ENCODE data around the gene PNMA8A. TPM values are rescaled to one million over a fixed set of nuclear protein-coding genes. Genes with fewer than 3 reads are reported as not detected.

PNMA8A gene
- total and polyA plus RNA-seq, 2 of the 8 experiments (the other 6 are each of a cell fraction or from before 2014, with no cell fraction given), result 10.0 to 22.8 TPM

- H4K5ac ChIP-seq (ENCODE audit: insufficient read length, low read depth, low read length), result no peak overlapping the region
- no peak overlapping the region; the same call in 1 of the 2 replicates for H3K18ac ChIP-seq (ENCODE audit: extremely low read depth, low read length)
- H2BK20ac ChIP-seq (ENCODE audit: low read length), result no peak overlapping the region; the same call in 1 of the 2 replicates
- H3K9me3 ChIP-seq (ENCODE audit: insufficient read depth in 2 of 2, low read depth in 1 of 2, low read length in 1 of 2), result no peaks in the 10 kb centered on the region
- H3K23ac ChIP-seq (ENCODE audit: insufficient read length), result no peak overlapping the region
- peaks cover 5 to 25% (median 20%) of the 10 kb centered on the region in 4 experiments for H3K4me1 ChIP-seq (replicated peaks in 1 of 4; ENCODE audit: control insufficient read depth in 3 of 4, insufficient read depth in 4 of 4, low read length in 3 of 4)
- no peak overlapping the region; the same call in 1 of the 2 replicates for H4K8ac ChIP-seq (ENCODE audit: extremely low read depth, insufficient read depth, low read length)
- H3K4ac ChIP-seq (replicated peaks; ENCODE audit: insufficient read length, low read depth, low read length), result peak overlapping the region; percentile 19
- 0 out of 2 replicates have a peak overlapping the region, but pooled peaks have one; percentile 83 for H2BK15ac ChIP-seq (ENCODE audit: low read length)
- H3K56ac ChIP-seq (replicated peaks; ENCODE audit: insufficient read length, low read depth, low read length), result no peak overlapping the region
- H3K4me2 ChIP-seq (ENCODE audit: insufficient read depth in 1 of 2, low read depth in 2 of 2, low read length in 2 of 2), result peak overlapping the region; percentile 47 to 83
- H3K79me1 ChIP-seq (ENCODE audit: low read depth, low read length), result no peaks in the 10 kb centered on the region
- H2AK5ac ChIP-seq (ENCODE audit: low read depth, low read length), result no peak overlapping the region
- DNase-seq (ENCODE audit: low read depth in 1 of 2, low spot score in 2 of 2), result peak in 1 of 2 experiments; percentile 62
- WGBS, 2 experiments (ENCODE audit: extremely low coverage in 1 of 2, insufficient coverage in 1 of 2, insufficient read length in 1 of 2, insufficient replicate concordance in 2 of 2, low coverage in 1 of 2, low lambda C conversion rate in 2 of 2, missing lambda C conversion rate in 1 of 2), result 65% methylated on average over 43 of the region's 49 CpGs; no CpG with 5 or more reads in 1 of the 2 experiments
- H2AFZ ChIP-seq (ENCODE audit: low read length), result 0 out of 2 replicates have a peak overlapping the region, but pooled peaks have one; percentile 9
- no peaks in the 10 kb centered on the region for H3K79me2 ChIP-seq (ENCODE audit: control insufficient read depth in 1 of 2, insufficient read depth in 2 of 2, low read length in 2 of 2)
- peak overlapping the region; percentile 23 to 59 (median 36); a peak in 6 of 8 replicates for H3K4me3 ChIP-seq (ENCODE audit: extremely low read depth in 1 of 4, insufficient read depth in 2 of 4, low read depth in 3 of 4, low read length in 4 of 4)
- peaks cover 10% of the 10 kb centered on the region; the same call in 1 of the 2 replicates for H3K23me2 ChIP-seq (ENCODE audit: low read depth, low read length)
- H3K14ac ChIP-seq (ENCODE audit: insufficient read length), result no peak overlapping the region
- H2BK120ac ChIP-seq (replicated peaks; ENCODE audit: low read depth, low read length), result no peak overlapping the region
- ChIA-PET POLR2A (ENCODE audit: partially characterized antibody) (interaction anchor here (1.2 to 1.6 kb wide), 4 partner anchors 87 to 198 kb away, joined by 3 to 4 read pairs (median 3); partner anchors contain the start of gene HIF3A), CTCF (ENCODE audit: partially characterized antibody) (interaction anchor here (0.7 to 4.1 kb wide), 12 partner anchors 7 to 215 kb away, joined by 3 to 24 read pairs (median 4); partner anchors contain the start of gene CCDC8)
- no peak overlapping the region for H3K27ac ChIP-seq (ENCODE audit: low read depth, low read length)
- H3K36me3 ChIP-seq (ENCODE audit: control insufficient read depth in 2 of 4, insufficient read depth in 4 of 4, low read length in 3 of 4), result no peaks in the 10 kb centered on the region
- H2BK12ac ChIP-seq (ENCODE audit: low read depth, low read length), result peak overlapping the region; percentile 71; the same call in 1 of the 2 replicates
- H4K91ac ChIP-seq (replicated peaks; ENCODE audit: insufficient read length, low read length), result peak overlapping the region; percentile 5
- no peak for FAIRE-seq
- H2BK5ac ChIP-seq (ENCODE audit: low read depth, low read length), result peak overlapping the region; percentile 44; the same call in 1 of the 2 replicates
- H4K20me1 ChIP-seq (replicated peaks in 1 of 2; ENCODE audit: control insufficient read depth in 1 of 2, insufficient read depth in 2 of 2, low read length in 2 of 2), result peaks cover 0 to 5% of the 10 kb centered on the region in 2 experiments
- no peak overlapping the region for H3K9ac ChIP-seq (replicated peaks in 1 of 4; ENCODE audit: extremely low read depth in 1 of 4, low read depth in 3 of 4, low read length in 3 of 4)
- H3K27me3 ChIP-seq (replicated peaks in 1 of 4; ENCODE audit: control insufficient read depth in 3 of 4, extremely low read depth in 1 of 4, insufficient read depth in 3 of 4, low read length in 3 of 4), result peaks cover 18 to 55% (median 52%) of the 10 kb centered on the region in 4 experiments
- TF ChIP-seq, protein P1, sequence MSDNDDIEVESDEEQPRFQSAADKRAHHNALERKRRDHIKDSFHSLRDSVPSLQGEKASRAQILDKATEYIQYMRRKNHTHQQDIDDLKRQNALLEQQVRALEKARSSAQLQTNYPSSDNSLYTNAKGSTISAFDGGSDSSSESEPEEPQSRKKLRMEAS (IDR thresholded peaks at IDR 0.05), result peak; percentile 46; the same call in 1 of the 2 replicates
- no peak for TF ChIP-seq HDAC6 (IDR thresholded peaks at IDR 0.05; ENCODE audit: low read depth, low read length)
- TF ChIP-seq SUZ12 (IDR thresholded peaks at IDR 0.05; ENCODE audit: low read length), result peak; percentile 15; the same call in 1 of the 2 replicates
- TF ChIP-seq, protein P2, sequence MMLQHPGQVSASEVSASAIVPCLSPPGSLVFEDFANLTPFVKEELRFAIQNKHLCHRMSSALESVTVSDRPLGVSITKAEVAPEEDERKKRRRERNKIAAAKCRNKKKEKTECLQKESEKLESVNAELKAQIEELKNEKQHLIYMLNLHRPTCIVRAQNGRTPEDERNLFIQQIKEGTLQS (IDR thresholded peaks at IDR 0.05; ENCODE audit: insufficient read depth, low read depth, low read length), result no peak
- 0 out of 2 replicates have a peak, but pooled peaks have one; percentile 37 for TF ChIP-seq RBBP5 (IDR thresholded peaks at IDR 0.05; ENCODE audit: borderline replicate concordance, low read depth, low read length)
- peak; percentile 75 for TF ChIP-seq CEBPB (IDR thresholded peaks at IDR 0.05; ENCODE audit: low read depth, low read length)
These were observed 23.8 kb upstream of the PNMA8A start for GRCh38 chr19:46494941-46495785.

Data from H1 (cell line).